H1 (cell line): ENCODE results near the gene CHAT. TPM values are rescaled to one million over a fixed set of nuclear protein-coding genes. Genes with fewer than 3 reads are reported as not detected.
A peak's percentile ranks its signal among the peaks of the same experiment; 100 is the strongest.

Experiments used
- CTCF ChIA-PET: fragments of 300-600 bp; sonication (Branson Sonifier 250); formaldehyde crosslinking; loops from one replicate; lab custom pipeline; 2021; ENCODE audit not compliant: partially characterized antibody; lab: Charles Lee
- POLR2A ChIA-PET: fragments of 300-600 bp; sonication (Branson Sonifier 250); formaldehyde crosslinking; loops from one replicate; lab custom pipeline; 2021; ENCODE audit warnings: inconsistent platforms; ENCODE audit not compliant: partially characterized antibody; lab: Charles Lee
- DNase-seq, 2 experiments: peaks; one replicate each; pipeline versions ENCODE4 v3.0.0 to v3.0.0-alpha.2; 2010 to 2022; ENCODE audit warnings: low spot score in 2 of 2, low read depth in 1 of 2, mixed read lengths in 1 of 2
- FAIRE-seq: peaks from 2 replicates; lab custom pipeline; 2011; peaks lifted over from hg19 to GRCh38; lab: Jason Lieb, UNC
- H2AFZ ChIP-seq: 2 replicates; pipeline ENCODE4 v1.8.1; 2012; ENCODE audit warnings: low read length, inconsistent platforms
- H2AK5ac ChIP-seq: 2 replicates; pipeline ENCODE4 v1.6.1; 2013; ENCODE audit warnings: low read depth, low read length
- H2BK120ac ChIP-seq: replicated peaks from 2 replicates; pipeline ENCODE3; 2013; ENCODE audit warnings: low read depth, low read length, inconsistent platforms
- H2BK12ac ChIP-seq: 2 replicates; pipeline ENCODE4 v1.6.1; 2013; ENCODE audit warnings: low read depth, low read length
- H2BK15ac ChIP-seq: 2 replicates; pipeline ENCODE4 v1.6.1; 2013; ENCODE audit warnings: low read length
- H2BK20ac ChIP-seq: 2 replicates; pipeline ENCODE4 v1.6.1; 2013; ENCODE audit warnings: low read length
- H2BK5ac ChIP-seq: 2 replicates; pipeline ENCODE4 v1.6.1; 2013; ENCODE audit warnings: low read depth, low read length
- H3K14ac ChIP-seq: 2 replicates; pipeline ENCODE4 v1.6.1; 2013; ENCODE audit warnings: inconsistent platforms; ENCODE audit not compliant: insufficient read length
- H3K18ac ChIP-seq: 2 replicates; pipeline ENCODE4 v1.6.1; 2013; ENCODE audit warnings: low read length; ENCODE audit errors: extremely low read depth
- H3K23ac ChIP-seq: 2 replicates; pipeline ENCODE4 v1.6.1; 2013; ENCODE audit warnings: inconsistent platforms; ENCODE audit not compliant: insufficient read length
- H3K23me2 ChIP-seq: 2 replicates; pipeline ENCODE4 v1.6.1; 2013; ENCODE audit warnings: low read depth, low read length
- H3K27ac ChIP-seq: 2 replicates; pipeline ENCODE4 v1.6.1; 2011; ENCODE audit warnings: low read depth, low read length, inconsistent platforms
- H3K27me3 ChIP-seq, 4 experiments: replicated peaks in 1 of 4; 1 replicate in 1 of 4; 2 replicates in 3 of 4; pipeline versions ENCODE4 v1.6.1 to v1.8.1; 2011 to 2013; ENCODE audit warnings: low read length in 3 of 4, mild to moderate bottlenecking in 3 of 4, inconsistent platforms in 2 of 4, mixed read lengths in 2 of 4, moderate library complexity in 1 of 4; ENCODE audit not compliant: control insufficient read depth in 3 of 4, insufficient read depth in 3 of 4; ENCODE audit errors: extremely low read depth in 1 of 4
- H3K36me3 ChIP-seq, 4 experiments: 2 replicates each; pipeline versions ENCODE4 v1.6.1 to v1.8.1; 2011 to 2013; ENCODE audit warnings: mild to moderate bottlenecking in 4 of 4, low read length in 3 of 4, moderate library complexity in 2 of 4, control low read depth in 1 of 4, inconsistent platforms in 1 of 4; ENCODE audit not compliant: insufficient read depth in 4 of 4, control insufficient read depth in 2 of 4
- H3K4ac ChIP-seq: replicated peaks from 2 replicates; pipeline ENCODE3; 2013; ENCODE audit warnings: low read length, low read depth, mixed read lengths, inconsistent platforms; ENCODE audit not compliant: insufficient read length
- H3K4me1 ChIP-seq, 4 experiments: replicated peaks in 1 of 4; 1 replicate in 1 of 4; 2 replicates in 3 of 4; pipeline versions ENCODE4 v1.6.1 to v1.8.1; 2011 to 2013; ENCODE audit warnings: low read length in 3 of 4, inconsistent platforms in 2 of 4, mixed read lengths in 1 of 4; ENCODE audit not compliant: insufficient read depth in 4 of 4, control insufficient read depth in 3 of 4
- H3K4me2 ChIP-seq, 2 experiments: 2 replicates each; pipeline versions ENCODE4 v1.6.1 to v1.8.1; 2011 to 2013; ENCODE audit warnings: low read depth in 2 of 2, low read length in 2 of 2, control low read depth in 1 of 2, inconsistent platforms in 1 of 2, mild to moderate bottlenecking in 1 of 2; ENCODE audit not compliant: insufficient read depth in 1 of 2
- H3K4me3 ChIP-seq, 4 experiments: fragments of 200-600, 300-600 bp in 1 of 4; sonication (generic), shearing (Covaris generic), sonication (Bioruptor Twin) in 1 of 4; 2 replicates each; pipeline versions ENCODE4 v1.5.1 to v1.8.1; 2011 to 2016; ENCODE audit warnings: low read length in 4 of 4, low read depth in 3 of 4, control low read depth in 2 of 4, inconsistent platforms in 2 of 4, mild to moderate bottlenecking in 2 of 4, mixed read lengths in 1 of 4, moderate library complexity in 1 of 4; ENCODE audit not compliant: insufficient read depth in 2 of 4; ENCODE audit errors: extremely low read depth in 1 of 4
- H3K56ac ChIP-seq: replicated peaks from 2 replicates; pipeline ENCODE3; 2013; ENCODE audit warnings: low read depth, mild to moderate bottlenecking, mixed read lengths, low read length, inconsistent platforms; ENCODE audit not compliant: insufficient read length
- H3K79me1 ChIP-seq: 2 replicates; pipeline ENCODE4 v1.6.1; 2013; ENCODE audit warnings: low read depth, low read length, control low read depth
- H3K79me2 ChIP-seq, 2 experiments: 2 replicates each; pipeline versions ENCODE4 v1.6.1 to v1.8.1; 2012 to 2013; ENCODE audit warnings: low read length in 2 of 2, mild to moderate bottlenecking in 2 of 2, inconsistent platforms in 1 of 2; ENCODE audit not compliant: insufficient read depth in 2 of 2, control insufficient read depth in 1 of 2
- H3K9ac ChIP-seq, 4 experiments: replicated peaks in 1 of 4; 1 replicate in 1 of 4; 2 replicates in 3 of 4; pipeline versions ENCODE4 v1.6.1 to v1.8.1; 2011 to 2013; ENCODE audit warnings: low read depth in 3 of 4, low read length in 3 of 4, control low read depth in 2 of 4, mild to moderate bottlenecking in 2 of 4, moderate library complexity in 2 of 4, inconsistent platforms in 1 of 4; ENCODE audit errors: extremely low read depth in 1 of 4
- H3K9me3 ChIP-seq, 2 experiments: 2 replicates each; pipeline versions ENCODE4 v1.6.1 to v1.8.1; 2012 to 2013; ENCODE audit warnings: mild to moderate bottlenecking in 2 of 2, moderate library complexity in 2 of 2, control low read depth in 1 of 2, inconsistent platforms in 1 of 2, low read depth in 1 of 2, low read length in 1 of 2, mixed read lengths in 1 of 2; ENCODE audit not compliant: insufficient read depth in 2 of 2
- H4K20me1 ChIP-seq, 2 experiments: replicated peaks in 1 of 2; 2 replicates each; pipeline versions ENCODE3 to v1.8.1; 2011 to 2013; ENCODE audit warnings: inconsistent platforms in 2 of 2, low read length in 2 of 2, mild to moderate bottlenecking in 1 of 2; ENCODE audit not compliant: insufficient read depth in 2 of 2, control insufficient read depth in 1 of 2
- H4K5ac ChIP-seq: 2 replicates; pipeline ENCODE4 v1.6.1; 2013; ENCODE audit warnings: low read length, low read depth, mixed read lengths, inconsistent platforms; ENCODE audit not compliant: insufficient read length
- H4K8ac ChIP-seq: 2 replicates; pipeline ENCODE4 v1.8.0; 2013; ENCODE audit warnings: mild to moderate bottlenecking, moderate library complexity, low read length, inconsistent platforms; ENCODE audit not compliant: insufficient read depth; ENCODE audit errors: extremely low read depth
- H4K91ac ChIP-seq: replicated peaks from 2 replicates; pipeline ENCODE3; 2013; ENCODE audit warnings: low read length, mixed read lengths, inconsistent platforms; ENCODE audit not compliant: insufficient read length
- EGR1 ChIP-seq: IDR thresholded peaks from 2 replicates; pipeline ENCODE4 v1.6.1; 2011; ENCODE audit warnings: low read depth, low read length, borderline replicate concordance
- EZH2 ChIP-seq: fragments of 200-600 bp; sonication (generic); IDR thresholded peaks from 2 replicates; pipeline ENCODE4 v1.7.1; 2012; ENCODE audit warnings: low read depth, mild to moderate bottlenecking, moderate library complexity, low read length, inconsistent platforms; ENCODE audit not compliant: severe bottlenecking
- SUZ12 ChIP-seq: fragments of 200-600 bp; sonication (generic); IDR thresholded peaks from 2 replicates; pipeline ENCODE4 v1.6.1; 2012; ENCODE audit warnings: mild to moderate bottlenecking, inconsistent platforms, low read length, moderate library complexity, mixed read lengths
- WGBS, 2 experiments: shearing (Covaris generic) in 1 of 2; methylation state at CpG; one replicate each; pipeline versions ENCODE4 v1.1.6 to v1.1.7; 2013 to 2015; ENCODE audit warnings: low lambda C conversion rate in 2 of 2, mixed read lengths in 2 of 2, inconsistent platforms in 1 of 2, low coverage in 1 of 2, missing lambda C conversion rate in 1 of 2; ENCODE audit not compliant: insufficient replicate concordance in 2 of 2, insufficient coverage in 1 of 2, insufficient read length in 1 of 2; ENCODE audit errors: extremely low coverage in 1 of 2, missing lambda C conversion rate in 1 of 2; 5-methylcytosine and 5-hydroxymethylcytosine counted together
- long read RNA-seq, 2 experiments: library from RNA in 1 of 2; library from capped mRNA in 1 of 2; stranded (forward); transcript quantifications; one replicate each; pipeline ENCODE4 v2.0.0, GENCODE V29; 2021; ENCODE audit warnings: inconsistent platforms in 1 of 2
- polyA minus RNA-seq, 3 experiments: library from RNA; depleted of rRNA, polyadenylated mRNA; stranded (reverse); fragments of >200 nt; gene quantifications; 1 replicate in 2 of 3; 2 replicates in 1 of 3; pipeline ENCODE4 v1.2.3, GENCODE V29; 2011
- polyA plus RNA-seq, 7 experiments: library from polyadenylated mRNA; depleted of rRNA in 3 of 7; stranded (reverse) in 5 of 7; unstranded in 2 of 7; fragments of >200 nt in 5 of 7; fragments of 200-250 nt in 2 of 7; gene quantifications; 1 replicate in 5 of 7; 2 replicates in 1 of 7; 4 replicates in 1 of 7; pipeline versions ENCODE4 v1.2.1 to v1.2.3, GENCODE V29; 2011 to 2013; ENCODE audit warnings: missing spikeins in 2 of 7, mixed read lengths in 2 of 7
- total RNA-seq: library from RNA; stranded (reverse); fragmentation: NEBNext Ultra II Directional; extraction: Animal tissue kit (Norgen Biotek cat#: 25700); gene quantifications from 2 replicates; pipeline ENCODE4 v1.2.1, GENCODE V29; 2021

Gene CHAT
- total RNA-seq = not detected in 2 replicates
- not detected in 2 replicates for polyA plus RNA-seq (2011; rRNA removed)
- polyA plus RNA-seq (2011; cell fraction: cytosol; rRNA removed) = 0.03 TPM
- polyA plus RNA-seq (2011; cell fraction: nucleus; rRNA removed) = not detected
- polyA plus RNA-seq (2012, experiment 1 of 2) = not detected in 4 replicates
- not detected for polyA plus RNA-seq (2012, experiment 2 of 2)
- not detected for polyA plus RNA-seq (2013, experiment 1 of 2)
- not detected for polyA plus RNA-seq (2013, experiment 2 of 2)
- not detected in 2 replicates for polyA minus RNA-seq (2011; rRNA and poly(A)+ RNA removed)
- not detected for polyA minus RNA-seq (2011; cell fraction: cytosol; rRNA and poly(A)+ RNA removed)
- not detected for polyA minus RNA-seq (2011; cell fraction: nucleus; rRNA and poly(A)+ RNA removed)
- long read RNA-seq, experiment 1 = 0 reads
- long read RNA-seq, experiment 2 = 0 reads

- H3K9me3 ChIP-seq = no peaks in the 10 kb centered on the region; a peak in 1 of 4 replicates
- no peak within 1 kb of the TSS for H3K56ac ChIP-seq
- H3K27ac ChIP-seq = no peak within 1 kb of the TSS
- H2AK5ac ChIP-seq = no peak within 1 kb of the TSS
- H3K36me3 ChIP-seq = peaks cover 0 to 6% (median 0%) of the 10 kb centered on the region in 4 experiments; a peak in 1 of 8 replicates
- H4K91ac ChIP-seq = no peak within 1 kb of the TSS
- 6% methylated on average over 7 of the region's 10 CpGs; no CpG with 5 or more reads in 1 of the 2 experiments for WGBS, 2 experiments
- H4K20me1 ChIP-seq = peaks cover 17 to 33% of the 10 kb centered on the region in 2 experiments
- no peak within 1 kb of the TSS for H2BK120ac ChIP-seq
- H3K4me1 ChIP-seq = peaks cover 0 to 39% (median 25%) of the 10 kb centered on the region in 4 experiments; a peak in 6 of 7 replicates
- no peaks in the 10 kb centered on the region for H3K79me1 ChIP-seq
- no peak within 1 kb of the TSS for H2BK12ac ChIP-seq
- TF ChIP-seq SUZ12 (peak; percentile 69; the same call in 1 of the 2 replicates), EGR1 (no peak), EZH2 (peak; percentile 88)
- no peak within 1 kb of the TSS; the same call in 1 of the 2 replicates for H3K18ac ChIP-seq
- H2AFZ ChIP-seq = no peak within 1 kb of the TSS
- peaks cover 73 to 91% (median 86%) of the 10 kb centered on the region in 4 experiments for H3K27me3 ChIP-seq
- peak within 1 kb of the TSS; percentile 70 to 71 for H3K4me2 ChIP-seq
- H3K4me3 ChIP-seq = peak within 1 kb of the TSS in 3 of 4 experiments; percentile 3 to 72 (median 15); a peak in 5 of 8 replicates
- H3K79me2 ChIP-seq = no peaks in the 10 kb centered on the region
- peaks cover 15% of the 10 kb centered on the region; the same call in 1 of the 2 replicates for H3K23me2 ChIP-seq
- no peak for FAIRE-seq
- peak in 1 of 2 experiments; percentile 51 for DNase-seq
- POLR2A ChIA-PET = no interaction called here
- no peak within 1 kb of the TSS for H3K14ac ChIP-seq
- no peak within 1 kb of the TSS for H3K4ac ChIP-seq
- no peak within 1 kb of the TSS for H4K5ac ChIP-seq
- no peak within 1 kb of the TSS for H2BK15ac ChIP-seq
- CTCF ChIA-PET = interaction anchor here (0.9 to 1.2 kb wide), 2 partner anchors 19 to 131 kb away, joined by 3 read pairs; no protein-coding TSS in a partner anchor
- H2BK5ac ChIP-seq = no peak within 1 kb of the TSS
- no peak within 1 kb of the TSS for H4K8ac ChIP-seq
- no peak within 1 kb of the TSS for H3K23ac ChIP-seq
- H3K9ac ChIP-seq = no peak within 1 kb of the TSS
- no peak within 1 kb of the TSS; the same call in 1 of the 2 replicates for H2BK20ac ChIP-seq
Observed at GRCh38 chr10:49613882-49614241, at the start of gene CHAT. TSS of gene CHAT (plus strand) at chr10:49614037. CDS start at chr10:49614190, 153 bp downstream.
